Thymus (tissue), 11 donors: Measurements from ENCODE around the gene SETD7. TPM values are rescaled to one million over a fixed set of nuclear protein-coding genes. Genes with fewer than 3 reads are reported as not detected.

Source experiments
- DNase-seq, 9 donors: peaks; one replicate each; pipeline ENCODE4 v3.0.0-alpha.2; 2013; ENCODE audit warnings: low spot score in 9 of 9, low read depth in 6 of 9, missing footprints in 1 of 9
- H3K27ac ChIP-seq, 2 donors: one replicate each; pipeline ENCODE4 v1.5.1; 2013; ENCODE audit warnings: control low read depth in 1 of 2, low read depth in 1 of 2, low read length in 1 of 2, mild to moderate bottlenecking in 1 of 2, moderate library complexity in 1 of 2
- H3K27me3 ChIP-seq, 2 donors: one replicate each; pipeline ENCODE4 v1.5.1; 2013; ENCODE audit warnings: low read length in 1 of 2; ENCODE audit not compliant: control insufficient read depth in 2 of 2, insufficient read depth in 1 of 2
- H3K36me3 ChIP-seq, 2 donors: one replicate each; pipeline ENCODE4 v1.5.1; 2013; ENCODE audit warnings: low read length in 1 of 2, mild to moderate bottlenecking in 1 of 2, moderate library complexity in 1 of 2; ENCODE audit not compliant: control insufficient read depth in 2 of 2, insufficient read depth in 2 of 2
- H3K4me1 ChIP-seq, 2 donors: one replicate each; pipeline ENCODE4 v1.5.1; 2013; ENCODE audit warnings: low read length in 2 of 2; ENCODE audit not compliant: control insufficient read depth in 2 of 2, insufficient read depth in 2 of 2
- H3K4me3 ChIP-seq, 2 donors: one replicate each; pipeline ENCODE4 v1.5.1; 2013; ENCODE audit warnings: low read length in 2 of 2, control low read depth in 1 of 2, mild to moderate bottlenecking in 1 of 2
- H3K9me3 ChIP-seq, 2 donors: one replicate each; pipeline ENCODE4 v1.5.1; 2013; ENCODE audit warnings: low read length in 1 of 2, mild to moderate bottlenecking in 1 of 2; ENCODE audit not compliant: control insufficient read depth in 2 of 2, insufficient read depth in 1 of 2
- WGBS: extraction: QIAGEN DNeasy Blood & Tissue Kit; methylation state at CpG from one replicate; pipeline ENCODE4 v1.1.7; 2013; 5-methylcytosine and 5-hydroxymethylcytosine counted together
- polyA plus RNA-seq: library from polyadenylated mRNA; stranded (reverse); fragments of 200-250 nt; gene quantifications from one replicate; pipeline ENCODE4 v1.2.3, GENCODE V29; 2013
- total RNA-seq: library from RNA; stranded (reverse); fragments of 120-200 nt; gene quantifications from one replicate; pipeline ENCODE4 v1.2.4, GENCODE V29; 2013
- donor health status: healthy.

Gene SETD7
- total and polyA plus RNA-seq, 2 donors: 6.0 to 15.6 TPM

GRCh38 chr4:139596684-139597279 is 40.8 kb upstream of the SETD7 start:
- no peaks in the 10 kb centered on the region for H3K4me1 ChIP-seq
- no peak for DNase-seq
- H3K27ac ChIP-seq: no peak overlapping the region
- H3K36me3 ChIP-seq: no peaks in the 10 kb centered on the region
- WGBS: 91% methylated on average over 4 of the region's 4 CpGs
- H3K4me3 ChIP-seq: no peak overlapping the region
- H3K9me3 ChIP-seq: no peaks in the 10 kb centered on the region
- peaks cover 0 to 5% of the 10 kb centered on the region in 2 donors for H3K27me3 ChIP-seq

- WGBS: 94% methylated on average over 3 of the region's 3 CpGs
- Histone ChIP-seq H3K4me3 (no peak overlapping the region), H3K27ac (no peak overlapping the region), H3K36me3 (no peaks in the 10 kb centered on the region), H3K27me3 (peaks cover 0 to 5% of the 10 kb centered on the region in 2 donors), H3K9me3 (no peaks in the 10 kb centered on the region), H3K4me1 (no peaks in the 10 kb centered on the region)
- DNase-seq: no peak
These were observed 40.1 kb upstream of the SETD7 start for GRCh38 chr4:139596034-139596683.

- DNase-seq: no peak
- WGBS: 97% methylated on average over 5 of the region's 5 CpGs
- Histone ChIP-seq H3K36me3 (no peaks in the 10 kb centered on the region), H3K4me3 (no peak overlapping the region), H3K27ac (no peak overlapping the region), H3K9me3 (no peaks in the 10 kb centered on the region), H3K4me1 (no peaks in the 10 kb centered on the region), H3K27me3 (peaks cover 0 to 5% of the 10 kb centered on the region in 2 donors)
These were observed 38.7 kb upstream of the SETD7 start for GRCh38 chr4:139594591-139595185.

- no peak overlapping the region for H3K27ac ChIP-seq
- H3K9me3 ChIP-seq: no peaks in the 10 kb centered on the region
- H3K36me3 ChIP-seq: no peaks in the 10 kb centered on the region
- H3K4me1 ChIP-seq: no peaks in the 10 kb centered on the region
- no peak for DNase-seq
- H3K27me3 ChIP-seq: peaks cover 0 to 5% of the 10 kb centered on the region in 2 donors
- 96% methylated on average over 4 of the region's 4 CpGs for WGBS
- H3K4me3 ChIP-seq: no peak overlapping the region
These were observed 37.1 kb upstream of the SETD7 start for GRCh38 chr4:139593091-139593564.

- Histone ChIP-seq H3K27me3 (no peaks in the 10 kb centered on the region), H3K4me1 (no peaks in the 10 kb centered on the region), H3K9me3 (no peaks in the 10 kb centered on the region), H3K4me3 (no peak overlapping the region), H3K27ac (no peak overlapping the region), H3K36me3 (no peaks in the 10 kb centered on the region)
- no peak for DNase-seq
- WGBS: 95% methylated on average over 1 of the region's 1 CpG
These were observed 33.5 kb upstream of the SETD7 start for GRCh38 chr4:139589336-139590018.

GRCh38 chr4:139587446-139587845 is 31.4 kb upstream of the SETD7 start:
- Histone ChIP-seq H3K36me3 (no peaks in the 10 kb centered on the region), H3K27me3 (no peaks in the 10 kb centered on the region), H3K9me3 (no peaks in the 10 kb centered on the region), H3K4me3 (no peak overlapping the region), H3K27ac (no peak overlapping the region), H3K4me1 (no peaks in the 10 kb centered on the region)
- WGBS: 96% methylated on average over 4 of the region's 4 CpGs
- DNase-seq: no peak

GRCh38 chr4:139585473-139585872 is 29.5 kb upstream of the SETD7 start:
- Histone ChIP-seq H3K9me3 (no peaks in the 10 kb centered on the region), H3K36me3 (no peaks in the 10 kb centered on the region), H3K27me3 (no peaks in the 10 kb centered on the region), H3K4me1 (no peaks in the 10 kb centered on the region), H3K4me3 (no peak overlapping the region), H3K27ac (no peak overlapping the region)
- WGBS: 95% methylated on average over 4 of the region's 4 CpGs
- DNase-seq: no peak

- Histone ChIP-seq H3K4me3 (no peak overlapping the region), H3K27me3 (no peaks in the 10 kb centered on the region), H3K4me1 (no peaks in the 10 kb centered on the region), H3K36me3 (no peaks in the 10 kb centered on the region), H3K27ac (no peak overlapping the region), H3K9me3 (no peaks in the 10 kb centered on the region)
- no peak for DNase-seq
- over 99% methylated on average over 2 of the region's 2 CpGs for WGBS
These were observed 28.8 kb upstream of the SETD7 start for GRCh38 chr4:139584784-139585183.

GRCh38 chr4:139584013-139584412 is 28.0 kb upstream of the SETD7 start:
- 98% methylated on average over 2 of the region's 2 CpGs for WGBS

More at GRCh38 chr4:139584013-139584412, 28.0 kb upstream of the SETD7 start:
- Histone ChIP-seq H3K4me1 (no peaks in the 10 kb centered on the region), H3K9me3 (no peaks in the 10 kb centered on the region), H3K27ac (no peak overlapping the region), H3K4me3 (no peak overlapping the region), H3K27me3 (no peaks in the 10 kb centered on the region), H3K36me3 (no peaks in the 10 kb centered on the region)
- DNase-seq: no peak
